ENCODE results near the gene DLG2.

The DLG2 gene

DNA sequence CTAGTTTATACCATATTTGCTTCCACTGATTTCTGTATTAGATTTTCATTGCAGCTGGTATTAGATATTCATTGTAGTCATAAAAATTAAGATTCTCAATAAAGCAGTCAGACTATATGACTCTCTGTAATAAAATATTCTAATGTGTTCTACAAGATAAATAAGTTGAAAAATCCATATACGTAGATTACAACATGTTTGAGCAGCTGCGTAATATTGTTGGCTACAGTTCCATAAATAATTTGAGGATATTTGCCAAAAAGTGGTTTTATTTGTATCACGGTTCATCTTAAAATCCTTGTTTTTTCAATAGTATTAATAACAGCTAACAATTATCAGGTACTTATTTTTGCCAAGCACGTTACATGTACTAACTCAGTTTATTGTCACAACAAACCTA lies 1672.4 kb downstream of the DLG2 start:
- no peak for DNase-seq

DNA sequence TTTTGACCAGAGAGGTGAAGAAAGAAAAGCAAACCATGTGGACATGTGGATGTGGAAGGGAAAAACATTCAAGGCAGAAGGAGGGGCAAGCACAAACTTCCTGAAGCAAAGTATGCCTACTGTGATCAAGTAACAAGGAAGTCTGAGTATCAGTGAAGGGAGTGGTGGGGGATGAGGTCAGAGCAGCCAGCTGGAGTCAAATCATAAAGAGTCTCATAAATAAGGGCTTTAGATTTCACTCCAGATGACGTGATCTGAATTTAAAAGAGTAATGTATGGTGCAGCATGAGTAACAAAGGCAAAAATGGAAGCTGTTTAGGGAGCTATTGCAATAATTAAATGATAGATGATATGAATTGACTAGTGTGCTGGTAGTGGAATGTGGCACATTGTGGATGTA lies 1675.6 kb downstream of the DLG2 start:
- DNase-seq, result peak; percentile 3

GRCh38 chr11:83948200-83948599 lies 1678.9 kb downstream of the DLG2 start:
- DNase-seq, result no peak

- DNase-seq, result no peak
Measured at GRCh38 chr11:83945976-83946375, 1681.2 kb downstream of the DLG2 start.

DNA sequence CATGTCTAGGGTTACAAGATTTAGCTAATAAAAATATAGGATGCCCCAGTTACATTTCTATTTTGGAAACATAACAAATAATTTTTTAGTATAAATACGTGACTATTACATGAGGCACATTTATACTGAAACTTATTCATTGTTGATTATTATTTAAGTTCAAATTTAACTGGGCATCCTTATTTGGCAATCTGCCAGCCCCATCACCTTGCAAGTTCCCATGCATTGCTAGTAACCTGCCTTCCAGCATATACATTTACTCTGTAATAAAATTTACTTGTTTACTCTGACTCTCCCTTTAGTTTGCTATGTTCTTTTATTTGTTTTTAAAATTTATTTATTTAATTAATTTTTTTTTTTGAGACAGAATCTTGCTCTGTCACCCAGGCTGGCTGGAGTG lies 1686.1 kb downstream of the DLG2 start:
- DNase-seq, result no peak

DNA sequence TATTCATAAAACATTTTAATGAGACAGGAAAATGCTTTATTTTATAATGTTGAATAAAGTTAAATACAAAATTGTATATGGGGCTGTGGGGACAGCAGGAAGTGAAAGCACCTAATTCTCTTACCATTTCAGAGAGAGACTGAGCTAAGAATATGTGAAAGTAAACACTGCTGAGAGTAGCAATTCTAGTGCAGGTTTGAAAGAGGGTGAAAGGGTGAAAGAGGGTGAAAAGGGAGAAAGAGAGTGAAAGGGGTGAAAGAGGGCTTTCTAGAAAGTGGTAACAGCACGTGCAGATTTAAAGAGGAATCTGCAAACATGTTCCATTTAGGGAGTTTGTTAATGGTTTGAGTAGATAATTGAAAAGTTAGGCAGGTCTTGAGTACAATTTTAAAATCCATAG lies 1689.0 kb downstream of the DLG2 start:
- no peak for DNase-seq

DNA sequence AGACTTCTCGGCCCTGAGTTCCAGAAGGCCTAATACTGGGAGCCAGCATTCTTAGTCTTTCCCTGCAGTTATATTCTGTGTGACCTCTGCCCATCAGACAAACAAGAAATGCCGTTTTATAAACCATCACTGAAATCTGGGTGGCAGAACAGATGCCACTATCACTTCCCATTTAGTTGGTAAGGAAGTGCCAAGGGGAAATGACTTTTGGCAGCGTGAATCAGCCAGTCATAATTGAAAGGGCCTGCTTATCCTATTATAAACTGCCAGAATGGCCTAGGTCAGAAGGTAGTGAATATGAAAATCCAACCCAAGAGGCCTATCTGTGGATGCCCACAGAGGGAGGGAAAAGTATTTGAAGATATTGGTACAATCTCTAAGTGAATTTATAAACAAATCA lies 1694.1 kb downstream of the DLG2 start:
- no peak for DNase-seq

DNA sequence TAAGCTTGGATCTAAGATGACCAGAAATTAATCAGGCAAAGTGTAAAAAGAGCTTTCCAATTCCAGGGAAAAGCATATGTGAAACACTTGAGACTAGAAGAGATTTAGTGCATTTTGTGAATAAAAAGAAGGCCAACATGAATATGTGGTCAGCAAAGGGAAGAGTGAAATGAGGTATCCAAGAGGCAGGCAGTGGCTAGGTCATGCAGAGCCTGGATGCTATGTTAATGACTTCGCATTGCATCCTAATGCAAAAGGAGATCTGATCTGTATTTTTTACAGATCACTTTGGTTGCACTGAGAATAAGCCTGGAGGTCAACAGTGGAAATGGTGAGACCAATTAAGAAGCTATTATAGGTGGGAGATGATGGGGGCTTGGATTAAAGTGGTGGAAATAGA lies 1699.7 kb downstream of the DLG2 start:
- no peak for DNase-seq

DNA sequence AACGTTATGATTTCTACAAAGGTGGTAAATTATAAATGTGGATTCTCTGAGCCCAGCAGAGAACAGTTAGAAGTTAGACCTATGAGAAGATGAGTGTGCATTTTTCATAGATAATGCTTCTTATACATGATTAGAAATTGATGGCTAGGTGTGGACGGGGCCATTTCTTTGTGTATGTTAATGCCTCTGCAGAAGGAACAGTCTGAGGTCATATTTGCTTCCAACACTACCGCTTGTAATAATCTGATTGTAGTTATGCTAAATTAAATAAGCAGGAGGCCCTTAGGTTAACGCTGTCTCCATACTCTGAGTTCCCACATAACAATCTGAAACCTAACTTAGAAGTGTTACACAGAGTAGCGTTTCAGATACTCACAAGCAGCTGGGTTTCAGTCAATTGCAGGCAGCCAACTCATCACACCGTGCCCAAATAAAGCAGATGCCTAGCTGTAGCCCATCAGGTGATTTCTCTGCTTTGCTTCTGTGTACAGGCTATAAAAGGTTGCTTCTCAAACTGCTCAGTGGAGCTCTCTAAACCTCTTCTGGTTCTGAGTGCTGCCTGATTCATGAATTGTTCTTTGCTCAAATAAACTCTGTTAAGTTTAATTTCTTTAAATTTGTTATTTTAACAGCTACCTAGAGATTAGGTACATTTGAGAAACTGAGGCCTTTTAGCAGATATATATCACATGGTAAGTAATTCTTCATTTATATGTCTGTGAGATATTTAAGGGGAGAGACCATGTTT lies 1702.2 kb downstream of the DLG2 start:
- DNase-seq, result no peak

- DNase-seq, result no peak
Measured at GRCh38 chr11:83923961-83924360, 1703.2 kb downstream of the DLG2 start.

GRCh38 chr11:83922953-83923352 lies 1704.2 kb downstream of the DLG2 start:
- no peak for DNase-seq

DNA sequence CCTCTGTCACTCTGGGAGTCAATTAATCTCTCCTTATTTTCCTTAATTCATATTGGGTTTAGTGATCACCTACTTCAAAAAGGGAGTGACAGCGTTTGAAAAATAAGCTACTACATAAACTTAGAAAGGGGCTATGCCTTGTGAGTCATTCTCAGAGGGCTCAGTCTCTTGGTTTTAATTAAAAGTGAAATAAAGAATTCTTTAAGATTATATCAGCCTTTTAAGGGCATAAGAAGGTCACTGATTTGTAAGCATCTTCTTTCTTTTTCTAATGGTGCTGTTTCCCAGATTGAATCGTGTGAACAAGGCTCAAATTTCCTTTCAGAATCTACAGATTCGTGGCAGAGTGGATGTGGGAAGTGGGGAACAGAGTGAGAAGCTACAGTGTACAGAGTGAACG lies 1704.8 kb downstream of the DLG2 start:
- no peak for DNase-seq

GRCh38 chr11:83921447-83922192 lies 1705.5 kb downstream of the DLG2 start:
- no peak for DNase-seq

DNA sequence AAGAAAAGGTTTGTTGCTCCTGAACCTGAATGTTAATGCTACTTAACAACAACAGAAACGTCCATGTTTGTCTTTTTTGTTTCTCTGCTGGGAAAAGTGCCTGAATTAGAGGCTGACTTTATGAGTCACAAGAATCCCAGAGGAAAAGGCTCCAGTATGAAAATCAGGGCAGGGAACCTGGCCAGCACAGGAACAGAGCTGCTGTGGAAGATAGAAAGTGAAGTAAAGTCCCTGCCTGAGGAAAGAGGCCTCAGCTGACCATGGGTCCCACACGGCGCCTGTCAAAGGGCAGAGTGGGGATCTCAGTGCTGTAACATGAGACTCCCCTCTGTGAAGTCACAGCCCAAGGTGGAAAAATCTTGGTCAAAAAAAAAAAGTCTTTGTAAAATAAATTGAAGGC lies 1708.7 kb downstream of the DLG2 start:
- DNase-seq, result no peak

DNA sequence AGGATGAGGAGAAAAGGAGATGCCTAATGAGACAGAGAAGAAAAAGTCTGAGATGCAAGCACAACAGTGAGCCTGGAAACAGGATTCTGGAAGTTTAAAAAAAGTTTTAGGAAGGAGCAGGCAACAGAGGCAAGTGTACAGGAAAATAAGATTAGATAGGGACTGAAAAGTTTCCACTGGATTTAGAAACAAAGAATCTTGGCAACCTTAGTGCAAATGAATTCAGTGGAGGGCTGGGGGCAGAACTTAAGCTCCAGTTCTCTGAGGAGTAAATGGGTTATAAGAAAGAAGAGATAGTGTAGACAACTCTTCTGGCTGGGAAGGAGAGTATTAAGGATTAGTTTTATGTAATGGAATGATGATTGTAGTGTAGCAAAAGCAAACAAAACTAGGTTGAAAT lies 1712.1 kb downstream of the DLG2 start:
- no peak for DNase-seq

DNA sequence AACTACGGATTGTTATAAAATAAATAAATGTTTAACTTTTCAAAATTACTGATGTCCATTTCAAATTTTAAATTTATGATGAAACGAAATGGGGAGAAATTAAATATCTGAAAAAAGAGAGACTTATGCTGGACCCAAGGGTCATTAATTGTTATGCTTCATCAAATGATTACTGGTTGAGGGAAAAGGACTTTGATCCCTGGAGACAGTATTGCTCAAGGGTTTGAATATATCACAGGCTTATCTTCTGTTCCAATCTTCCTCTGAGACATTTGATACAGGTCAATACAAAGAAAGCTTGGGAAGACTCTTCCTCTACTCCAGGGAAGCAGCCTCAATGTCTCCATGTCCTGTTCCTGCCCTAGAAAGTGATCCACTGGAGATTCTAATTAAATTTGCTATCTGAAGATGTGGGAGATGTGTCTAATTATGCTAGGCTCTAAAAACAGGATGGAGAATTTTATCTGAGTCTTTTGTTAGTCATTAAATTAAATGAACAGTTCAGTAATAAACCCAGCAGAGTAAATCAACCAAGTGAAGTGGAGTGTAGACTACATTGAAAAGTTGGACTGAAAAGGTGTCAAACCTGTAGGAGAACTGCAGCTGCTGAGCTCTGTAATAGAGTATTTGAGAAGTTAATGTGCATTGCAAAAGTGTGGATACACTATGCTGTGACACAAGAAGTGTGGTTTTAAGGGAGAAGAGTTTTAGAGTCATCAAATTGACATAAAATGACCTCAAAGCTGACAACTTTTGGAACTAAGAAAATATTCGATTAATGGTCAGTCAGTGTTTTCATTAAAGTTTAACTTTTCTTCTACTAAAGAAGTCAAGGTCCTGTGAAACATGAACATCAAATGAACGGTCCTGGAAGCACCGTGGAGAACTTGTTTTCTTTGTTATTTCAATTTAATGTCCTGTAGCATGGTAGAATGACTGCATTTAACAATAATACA lies 1717.3 kb downstream of the DLG2 start:
- no peak for DNase-seq

- no peak for DNase-seq
Measured at GRCh38 chr11:83908298-83908856, 1718.8 kb downstream of the DLG2 start.

DNA sequence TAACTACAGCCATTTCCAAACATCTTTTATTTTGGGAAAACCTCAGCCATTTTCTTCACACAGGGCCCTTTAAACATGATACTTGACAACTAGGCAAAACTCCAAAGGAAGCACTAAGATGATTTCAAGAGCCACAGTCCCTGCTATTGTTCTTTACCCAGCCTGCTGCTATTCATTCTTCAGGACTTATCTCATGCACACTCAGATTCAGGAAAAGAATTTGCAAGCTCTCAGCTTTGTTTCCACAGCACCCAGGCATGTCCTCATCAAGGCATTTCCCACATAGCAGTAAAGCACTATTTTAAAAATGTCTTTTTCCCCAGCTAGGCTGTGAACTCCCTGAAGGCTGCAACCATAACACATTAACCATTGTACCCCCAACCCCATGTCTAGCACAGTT lies 1731.6 kb downstream of the DLG2 start:
- peak; percentile 12 for DNase-seq

GRCh38 chr11:83881428-83881827 lies 1745.7 kb downstream of the DLG2 start:
- DNase-seq, result no peak

- no peak for DNase-seq
Measured at GRCh38 chr11:83871054-83871453, 1756.1 kb downstream of the DLG2 start.

- no peak for DNase-seq
Measured at GRCh38 chr11:83866655-83867054, 1760.5 kb downstream of the DLG2 start.

DNA sequence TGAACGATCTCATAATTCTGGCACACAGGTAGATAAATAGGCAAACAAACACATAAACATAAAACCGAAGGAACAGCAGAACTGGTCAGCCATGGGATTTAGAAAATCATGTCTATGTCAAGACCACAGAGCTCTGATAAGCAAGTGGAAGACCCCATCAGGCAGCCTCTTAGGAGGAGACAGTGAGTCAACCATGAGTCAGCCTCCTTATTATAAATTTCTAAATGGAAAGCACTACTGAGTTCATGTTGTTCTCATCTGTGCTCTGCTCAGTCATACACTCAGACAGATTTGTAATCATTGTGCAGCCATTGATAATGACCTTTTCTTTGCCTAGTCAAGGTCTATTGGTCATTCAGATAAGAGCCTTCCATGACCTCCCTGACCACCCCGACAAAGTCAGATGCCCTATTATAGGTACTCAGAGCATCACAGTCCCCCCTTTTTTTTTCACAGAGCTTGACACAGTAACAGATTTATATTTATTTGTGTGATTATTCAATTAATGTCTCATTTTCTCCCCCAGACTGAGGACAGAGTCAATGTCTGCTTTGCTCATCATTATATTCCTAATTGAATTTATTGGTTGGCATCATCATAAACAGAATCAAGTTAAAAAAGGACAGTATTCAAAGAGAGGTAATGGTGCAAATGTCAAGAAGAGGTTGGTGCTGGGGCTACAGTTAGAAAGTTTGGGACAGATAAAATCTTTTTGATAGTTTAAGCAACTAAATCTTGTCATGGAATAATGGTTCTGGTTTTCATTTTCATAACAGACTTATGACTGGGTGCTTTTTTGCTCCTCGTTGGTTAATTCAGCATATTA lies 1761.3 kb downstream of the DLG2 start:
- no peak for DNase-seq
